ENCODE measurements around the gene GFOD1. TPM values are rescaled to one million over a fixed set of nuclear protein-coding genes. Genes with fewer than 3 reads are reported as not detected.

Gene GFOD1
- total RNA-seq, 1 donor from 2014 or later = 33.7 TPM

DNA sequence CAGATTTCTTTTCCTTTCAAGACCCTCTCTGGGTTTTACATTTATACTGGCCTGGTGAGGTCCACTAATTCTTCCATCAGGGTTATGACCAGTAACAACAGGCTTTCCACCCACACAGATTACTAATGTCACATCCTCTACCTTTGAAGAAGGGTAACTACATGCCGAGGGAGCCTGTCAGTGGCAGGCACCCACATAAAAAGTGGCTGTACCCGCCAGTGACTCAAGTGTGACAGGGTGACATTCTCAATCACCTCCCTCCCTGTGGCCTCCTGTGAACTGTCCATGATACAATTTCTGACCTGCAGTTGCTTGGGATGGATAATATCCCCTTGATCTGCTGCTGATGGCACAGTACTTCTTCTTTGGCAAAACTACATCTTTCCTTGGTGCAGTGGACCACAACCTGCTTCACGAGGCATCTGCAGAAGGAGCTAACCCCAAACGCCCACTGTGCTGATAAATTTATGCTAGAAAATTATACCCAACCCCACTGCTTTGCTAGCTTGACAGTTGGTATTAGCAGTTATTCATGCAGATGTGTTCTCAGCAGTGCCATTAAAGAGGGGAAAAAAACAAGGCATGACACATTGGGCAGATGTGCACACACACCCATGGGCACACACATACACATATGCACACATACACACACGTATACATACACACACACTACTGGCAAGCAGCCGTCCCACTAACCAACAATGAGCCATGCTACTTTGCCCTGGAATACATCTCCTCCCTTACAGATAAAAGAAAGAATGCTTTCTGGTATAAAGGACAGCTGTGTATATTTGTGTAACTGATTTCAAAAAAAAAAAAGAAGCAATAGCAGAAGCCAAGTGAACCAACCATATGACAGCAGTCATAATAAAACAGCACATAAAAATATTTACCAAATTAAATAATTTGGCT is 20.8 kb downstream of the GFOD1 start:
- Histone ChIP-seq H3K4me3 (no peak overlapping the region), H3K36me3 (no peaks in the 10 kb centered on the region), H3K27ac (no peak overlapping the region), H3K4me1 (peaks cover 39% of the 10 kb centered on the region), H3K27me3 (no peaks in the 10 kb centered on the region), H3K9me3 (no peaks in the 10 kb centered on the region)
- intact Hi-C loops (cut with DNase I) = no loop called here
- DNase-seq (no peak), ATAC-seq (no peak)
- TF ChIP-seq, protein P1, sequence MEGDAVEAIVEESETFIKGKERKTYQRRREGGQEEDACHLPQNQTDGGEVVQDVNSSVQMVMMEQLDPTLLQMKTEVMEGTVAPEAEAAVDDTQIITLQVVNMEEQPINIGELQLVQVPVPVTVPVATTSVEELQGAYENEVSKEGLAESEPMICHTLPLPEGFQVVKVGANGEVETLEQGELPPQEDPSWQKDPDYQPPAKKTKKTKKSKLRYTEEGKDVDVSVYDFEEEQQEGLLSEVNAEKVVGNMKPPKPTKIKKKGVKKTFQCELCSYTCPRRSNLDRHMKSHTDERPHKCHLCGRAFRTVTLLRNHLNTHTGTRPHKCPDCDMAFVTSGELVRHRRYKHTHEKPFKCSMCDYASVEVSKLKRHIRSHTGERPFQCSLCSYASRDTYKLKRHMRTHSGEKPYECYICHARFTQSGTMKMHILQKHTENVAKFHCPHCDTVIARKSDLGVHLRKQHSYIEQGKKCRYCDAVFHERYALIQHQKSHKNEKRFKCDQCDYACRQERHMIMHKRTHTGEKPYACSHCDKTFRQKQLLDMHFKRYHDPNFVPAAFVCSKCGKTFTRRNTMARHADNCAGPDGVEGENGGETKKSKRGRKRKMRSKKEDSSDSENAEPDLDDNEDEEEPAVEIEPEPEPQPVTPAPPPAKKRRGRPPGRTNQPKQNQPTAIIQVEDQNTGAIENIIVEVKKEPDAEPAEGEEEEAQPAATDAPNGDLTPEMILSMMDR (IDR thresholded peaks at IDR 0.05) = no peak

DNA sequence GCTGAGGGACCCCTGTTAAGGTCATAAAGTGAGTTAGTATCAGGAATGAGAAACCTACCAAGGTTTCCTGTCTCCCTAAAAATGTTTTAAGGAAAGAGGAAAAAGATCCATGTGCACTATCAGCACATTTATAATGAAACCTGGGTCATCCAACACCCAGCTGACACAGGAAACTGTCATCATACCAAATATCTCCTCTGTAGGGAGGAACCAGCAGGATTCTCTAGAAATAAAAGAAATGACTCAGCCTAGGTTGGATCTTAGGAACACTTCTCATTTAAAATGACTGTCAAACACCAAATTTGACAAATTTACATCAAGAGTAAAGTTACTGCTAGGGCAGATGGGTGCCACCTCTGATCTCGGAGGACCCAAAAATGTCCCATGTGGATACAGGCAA is 21.7 kb downstream of the GFOD1 start:
- Histone ChIP-seq H3K4me3 (no peak overlapping the region), H3K36me3 (no peaks in the 10 kb centered on the region), H3K9me3 (no peaks in the 10 kb centered on the region), H3K27me3 (no peaks in the 10 kb centered on the region), H3K27ac (no peak overlapping the region), H3K4me1 (peaks cover 41% of the 10 kb centered on the region)
- TF ChIP-seq, protein P1 (IDR thresholded peaks at IDR 0.05) = no peak
- DNase-seq = no peak
- intact Hi-C loops (cut with DNase I) = no loop called here
- ATAC-seq = no peak

DNA sequence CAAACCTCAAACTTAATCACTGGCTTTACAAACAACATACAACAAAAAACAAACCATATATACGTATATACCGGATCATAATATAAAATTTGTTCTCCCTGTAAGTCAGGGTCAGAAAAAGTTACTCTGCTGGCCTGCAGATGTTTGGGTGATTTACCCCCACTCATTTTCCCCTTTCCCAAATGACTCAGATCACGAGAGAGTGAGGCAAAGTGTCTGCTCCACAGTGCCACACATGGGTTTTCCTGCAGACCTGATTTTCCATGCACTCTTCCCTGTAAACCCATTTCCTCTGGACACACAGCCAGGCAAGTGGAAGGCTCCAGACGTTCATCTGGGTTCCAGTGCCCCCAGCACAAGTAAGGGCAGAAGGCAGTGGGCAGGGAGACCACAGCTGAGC is 23.5 kb downstream of the GFOD1 start:
- DNase-seq (no peak), ATAC-seq (no peak)
- Histone ChIP-seq H3K4me1 (peaks cover 40% of the 10 kb centered on the region), H3K9me3 (no peaks in the 10 kb centered on the region), H3K4me3 (no peak overlapping the region), H3K27me3 (no peaks in the 10 kb centered on the region), H3K27ac (no peak overlapping the region), H3K36me3 (no peaks in the 10 kb centered on the region)
- intact Hi-C loops (cut with DNase I) = no loop called here
- TF ChIP-seq, protein P1 (IDR thresholded peaks at IDR 0.05) = no peak

DNA sequence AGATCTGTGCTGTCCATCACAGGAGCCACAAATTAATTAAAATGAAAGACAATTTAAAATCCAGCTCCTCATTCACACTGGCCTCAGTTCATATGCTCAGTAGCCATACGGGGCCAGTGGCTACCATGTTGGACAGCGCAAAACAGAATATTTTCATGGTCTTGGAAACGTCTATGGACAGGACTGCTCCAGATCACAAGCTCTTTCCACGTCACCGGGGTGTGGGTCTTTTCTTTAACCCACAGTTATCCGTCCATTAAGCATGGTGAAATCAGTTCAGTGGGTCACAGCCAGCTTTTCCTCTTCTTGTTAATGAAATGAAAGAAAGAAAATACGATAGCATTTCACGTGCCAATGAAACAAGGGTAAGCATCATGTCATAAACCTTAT is 24.1 kb downstream of the GFOD1 start:
- Histone ChIP-seq H3K36me3 (no peaks in the 10 kb centered on the region), H3K27ac (no peak overlapping the region), H3K9me3 (no peaks in the 10 kb centered on the region), H3K4me3 (no peak overlapping the region), H3K27me3 (no peaks in the 10 kb centered on the region), H3K4me1 (peaks cover 40% of the 10 kb centered on the region)
- ATAC-seq (no peak), DNase-seq (no peak)
- TF ChIP-seq, protein P1 (IDR thresholded peaks at IDR 0.05) = no peak
- intact Hi-C loops (cut with DNase I) = no loop called here

DNA sequence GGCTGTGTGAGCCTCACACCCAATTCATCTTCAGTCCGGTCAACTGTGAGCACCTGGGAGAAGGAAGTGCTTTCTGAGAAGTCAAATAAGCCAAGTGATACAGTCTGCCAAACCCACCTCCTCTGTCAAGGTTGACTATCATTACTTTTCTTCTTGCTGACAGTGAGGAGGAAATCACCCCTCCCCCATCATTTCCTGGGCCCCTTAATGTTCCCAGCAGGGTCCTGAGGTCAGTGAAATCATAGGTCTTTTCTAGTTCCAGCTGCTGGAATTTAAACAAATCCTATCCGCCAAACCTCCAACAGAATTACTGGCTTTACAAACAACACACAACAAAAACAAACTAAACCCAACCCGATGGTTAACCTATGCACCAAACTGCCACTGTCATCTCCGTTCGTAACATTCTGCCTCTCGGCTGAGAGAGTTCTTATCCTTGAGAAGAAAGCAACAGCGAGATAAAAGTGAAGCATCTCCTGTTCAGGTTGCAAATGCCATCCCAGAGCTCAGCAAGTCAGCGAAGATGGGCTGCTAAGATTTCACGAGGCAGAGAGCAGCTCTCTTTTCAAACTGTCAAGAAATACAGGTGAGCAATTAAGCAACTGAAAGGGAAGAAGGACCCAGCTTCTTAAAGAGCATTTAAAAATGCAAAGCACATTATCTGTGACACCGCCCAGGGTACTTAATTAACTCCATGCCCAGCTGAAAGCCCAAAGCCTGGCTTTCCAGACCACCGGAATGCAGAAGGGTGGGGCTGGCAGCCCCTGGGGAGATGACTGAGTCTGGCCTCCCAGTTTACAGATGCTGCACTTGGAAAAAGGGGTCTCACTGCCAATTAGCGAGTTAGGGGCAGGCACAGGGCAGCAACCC is 24.7 kb downstream of the GFOD1 start:
- no peaks in the 10 kb centered on the region for H3K36me3 ChIP-seq
- H3K27me3 ChIP-seq = no peaks in the 10 kb centered on the region
- peaks cover 40% of the 10 kb centered on the region for H3K4me1 ChIP-seq
- H3K27ac ChIP-seq = no peak overlapping the region
- no peak overlapping the region for H3K4me3 ChIP-seq
- intact Hi-C loops (cut with DNase I) = no loop called here
- DNase-seq = no peak
- ATAC-seq = no peak
- TF ChIP-seq, protein P1 (IDR thresholded peaks at IDR 0.05) = no peak
- no peaks in the 10 kb centered on the region for H3K9me3 ChIP-seq

Data from upper lobe of right lung (tissue), 1 donor.